GM10266 (cell line): ENCODE data around the gene DCDC1.

Experiments
- DNase-seq: peaks from one replicate; pipeline ENCODE4 v3.0.0; 2012; ENCODE audit errors: extremely low spot score
- TF ChIP-seq, protein P1 (sequence below): IDR thresholded peaks from 2 replicates; pipeline ENCODE4 v1.5.1; 2012; ENCODE audit warnings: mild to moderate bottlenecking, low read depth; ENCODE audit not compliant: control insufficient read depth, insufficient read depth; ENCODE audit errors: missing control alignments

Gene DCDC1

DNA sequence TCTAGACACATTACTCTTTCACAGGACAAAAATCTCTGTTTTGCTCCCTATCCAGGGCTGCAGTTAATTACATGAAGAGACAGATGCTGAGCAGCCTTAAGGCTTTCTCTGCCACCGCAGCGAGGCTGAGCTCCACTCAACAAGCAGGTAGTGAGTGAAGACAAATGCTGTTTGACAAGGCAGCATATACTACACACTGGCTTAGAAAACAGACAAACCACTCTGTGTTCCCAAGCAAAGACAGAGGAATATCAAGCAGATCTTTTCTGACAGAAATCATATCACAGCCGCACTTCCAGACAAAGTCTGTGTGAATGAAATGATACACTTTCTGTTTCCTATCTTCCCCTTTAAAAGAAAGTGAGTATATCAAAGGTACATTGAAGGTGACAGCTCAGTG, 368.1 kb downstream of the DCDC1 start:
- DNase-seq, result no peak
- TF ChIP-seq, protein P1, sequence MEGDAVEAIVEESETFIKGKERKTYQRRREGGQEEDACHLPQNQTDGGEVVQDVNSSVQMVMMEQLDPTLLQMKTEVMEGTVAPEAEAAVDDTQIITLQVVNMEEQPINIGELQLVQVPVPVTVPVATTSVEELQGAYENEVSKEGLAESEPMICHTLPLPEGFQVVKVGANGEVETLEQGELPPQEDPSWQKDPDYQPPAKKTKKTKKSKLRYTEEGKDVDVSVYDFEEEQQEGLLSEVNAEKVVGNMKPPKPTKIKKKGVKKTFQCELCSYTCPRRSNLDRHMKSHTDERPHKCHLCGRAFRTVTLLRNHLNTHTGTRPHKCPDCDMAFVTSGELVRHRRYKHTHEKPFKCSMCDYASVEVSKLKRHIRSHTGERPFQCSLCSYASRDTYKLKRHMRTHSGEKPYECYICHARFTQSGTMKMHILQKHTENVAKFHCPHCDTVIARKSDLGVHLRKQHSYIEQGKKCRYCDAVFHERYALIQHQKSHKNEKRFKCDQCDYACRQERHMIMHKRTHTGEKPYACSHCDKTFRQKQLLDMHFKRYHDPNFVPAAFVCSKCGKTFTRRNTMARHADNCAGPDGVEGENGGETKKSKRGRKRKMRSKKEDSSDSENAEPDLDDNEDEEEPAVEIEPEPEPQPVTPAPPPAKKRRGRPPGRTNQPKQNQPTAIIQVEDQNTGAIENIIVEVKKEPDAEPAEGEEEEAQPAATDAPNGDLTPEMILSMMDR, result no peak

DNA sequence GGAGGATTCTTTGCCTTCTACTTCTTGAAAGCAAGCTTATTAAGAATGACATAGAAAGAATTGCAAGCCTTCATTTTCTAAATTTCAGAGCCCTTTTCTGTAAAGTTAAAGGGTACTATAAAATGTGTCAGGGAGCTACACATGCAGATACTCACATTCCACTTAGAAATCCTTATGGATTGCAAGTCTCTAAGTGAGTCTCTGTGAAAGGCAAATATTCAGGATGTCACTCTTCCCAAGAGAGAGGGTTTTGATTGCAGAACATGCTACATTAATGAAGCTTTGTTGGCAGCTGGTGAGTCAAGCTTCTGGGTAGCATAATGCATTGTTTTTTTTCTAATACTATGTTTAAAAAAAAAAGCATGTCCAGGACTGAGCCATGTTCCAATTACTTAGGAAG, 369.2 kb downstream of the DCDC1 start:
- TF ChIP-seq, protein P1, result no peak
- no peak for DNase-seq

DNA sequence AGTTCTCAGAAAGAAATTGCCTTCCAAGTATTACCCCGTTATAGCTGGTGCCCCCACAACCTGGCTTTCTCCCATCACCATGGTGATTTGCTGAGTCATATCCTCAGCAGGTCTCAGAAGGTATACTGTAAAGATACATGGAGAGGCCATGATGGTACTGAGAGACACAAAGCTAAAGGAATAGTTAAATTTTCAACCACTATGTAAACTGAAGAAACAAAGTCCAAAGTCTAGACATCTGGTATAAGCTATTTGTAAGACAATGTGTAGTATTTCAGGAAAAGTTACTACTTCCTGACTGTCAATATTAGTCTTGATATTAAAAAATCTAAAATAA, 377.1 kb downstream of the DCDC1 start:
- TF ChIP-seq, protein P1, result no peak
- DNase-seq, result no peak

DNA sequence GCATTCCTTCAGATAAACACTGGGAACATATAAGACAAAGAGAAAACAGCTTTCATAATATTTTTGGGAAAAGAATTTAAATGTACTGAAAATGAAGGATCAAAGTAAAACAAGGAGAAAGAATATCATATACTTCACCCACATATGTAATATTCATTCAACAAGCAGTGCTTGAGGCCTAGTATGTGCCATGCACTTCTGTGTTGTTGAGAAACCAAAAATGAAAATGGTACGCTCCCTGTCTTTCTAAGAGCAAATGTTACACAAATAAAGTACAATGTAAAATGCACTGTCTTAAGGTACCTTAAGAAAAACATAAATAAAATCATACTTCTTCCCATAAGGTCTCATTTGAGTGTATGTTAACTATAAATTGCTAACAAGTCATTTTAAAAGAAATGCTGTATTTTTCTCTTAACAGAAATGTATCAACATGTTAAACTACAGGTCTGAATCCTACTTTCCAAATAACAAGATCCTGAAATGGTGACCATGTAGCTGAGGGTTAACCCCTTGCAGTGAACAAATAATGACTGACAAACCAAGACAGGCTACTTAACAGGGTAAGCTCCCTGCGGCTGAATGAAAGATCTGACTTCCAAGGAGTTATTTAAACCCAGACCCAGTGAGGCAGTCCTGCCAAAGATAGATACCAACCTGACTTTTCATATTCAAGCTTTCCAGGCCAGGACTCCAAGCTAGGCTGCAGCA, 377.6 kb downstream of the DCDC1 start:
- TF ChIP-seq, protein P1, result no peak
- no peak for DNase-seq

DNA sequence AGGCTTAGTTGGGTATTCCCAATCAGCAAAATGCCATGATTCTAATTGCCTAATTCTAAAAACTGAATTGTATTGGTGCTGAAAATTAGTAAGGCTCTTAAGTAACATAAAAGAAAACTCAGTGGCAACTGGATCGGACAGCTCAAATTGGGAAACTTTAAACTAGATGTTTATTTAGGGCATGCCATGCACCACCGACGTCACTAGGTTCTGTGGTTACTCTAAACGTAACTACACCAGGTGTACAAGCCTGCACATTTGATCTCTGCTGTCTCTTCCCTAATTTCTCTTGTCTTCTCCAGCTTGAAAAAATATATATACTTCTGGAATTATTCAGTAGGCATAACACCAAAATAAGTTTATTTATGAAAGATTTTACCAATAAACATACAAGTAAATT, 378.2 kb downstream of the DCDC1 start:
- no peak for DNase-seq
- TF ChIP-seq, protein P1, result no peak

DNA sequence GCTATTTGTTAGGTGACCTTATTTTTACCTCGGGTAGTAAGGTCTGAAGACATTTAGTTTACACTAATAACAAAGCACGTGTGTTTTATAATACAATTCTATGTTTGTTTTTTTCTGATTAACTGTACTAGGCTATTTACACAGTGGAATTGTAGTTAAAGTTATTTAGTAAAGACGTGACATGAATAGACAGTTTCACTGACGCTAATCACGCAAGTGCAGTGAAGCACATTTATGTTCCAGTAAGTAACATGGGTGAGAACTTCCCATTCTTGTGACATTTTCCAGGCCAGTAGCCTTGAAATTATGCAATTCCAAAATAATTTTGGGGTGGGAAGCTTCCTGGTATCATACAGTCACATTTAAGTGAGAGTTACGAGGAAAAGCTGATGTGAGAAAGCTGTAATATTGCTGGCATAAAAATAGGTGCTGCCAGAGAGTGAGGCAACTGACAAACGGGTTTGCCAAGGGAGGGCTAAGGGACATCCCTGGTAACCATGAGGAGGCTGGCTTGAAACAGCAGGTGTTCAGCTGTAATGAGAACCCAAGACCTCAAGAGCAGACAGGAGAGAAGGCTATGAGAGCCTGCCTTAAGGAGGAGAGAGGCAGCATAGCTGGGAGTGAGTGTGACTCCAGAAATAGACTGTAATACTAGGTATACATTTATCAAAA, 378.8 kb downstream of the DCDC1 start:
- DNase-seq, result no peak

DNA sequence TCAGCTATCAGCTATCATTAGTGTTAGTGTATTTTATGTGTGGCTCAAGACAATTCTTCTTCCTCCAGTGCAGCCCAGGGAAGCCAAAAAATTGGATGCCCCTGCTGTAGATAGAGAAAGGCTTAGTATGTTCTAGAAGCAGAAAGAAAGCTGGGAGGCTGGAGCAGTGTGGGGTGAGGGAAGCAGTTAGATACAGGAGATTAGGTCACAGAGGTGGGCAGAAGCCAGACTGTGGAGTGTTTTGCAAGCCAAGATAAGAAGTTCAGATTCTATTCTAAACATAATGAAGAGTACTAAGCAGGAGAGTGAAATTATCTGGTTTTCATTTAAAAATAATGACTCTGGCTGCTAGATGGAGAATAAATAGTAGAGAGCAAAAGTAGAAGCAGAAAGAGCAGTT, 381.7 kb downstream of the DCDC1 start:
- TF ChIP-seq, protein P1, result no peak
- DNase-seq, result no peak

More for the DNA sequence above, 378.8 kb downstream of the DCDC1 start:
- TF ChIP-seq, protein P1, result no peak
